ENCODE data around the gene TNFRSF25. TPM values are rescaled to one million over a fixed set of nuclear protein-coding genes. Genes with fewer than 3 reads are reported as not detected.
A peak's percentile ranks its signal among the peaks of the same experiment; 100 is the strongest.

TNFRSF25 gene
- total and polyA plus RNA-seq, 9 of the 15 experiments (the other 6 are each of a cell fraction or from before 2014, with no cell fraction given) = 0.24 to 0.49 TPM; not detected in 7

DNA sequence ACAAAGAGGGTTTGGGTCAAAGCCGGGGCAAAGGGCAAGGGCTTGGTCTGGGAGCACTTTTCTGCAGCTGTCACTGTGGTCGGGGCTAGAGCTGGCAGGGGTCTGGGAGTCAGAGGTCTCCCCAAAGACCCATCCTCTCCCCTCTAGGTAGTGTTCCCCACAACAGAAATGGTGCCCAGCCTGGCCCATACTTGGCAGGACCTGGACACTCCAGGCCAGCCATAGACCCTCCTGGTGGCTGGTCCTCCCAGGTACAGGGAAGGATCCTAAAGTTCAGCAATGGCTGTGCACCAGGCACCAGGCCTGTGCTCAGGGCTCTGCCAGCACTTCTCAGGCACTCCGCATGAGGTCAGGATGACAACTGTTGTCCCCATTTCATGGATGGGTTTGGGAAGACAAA is 30.4 kb downstream of the TNFRSF25 start:
- FAIRE-seq (no peak), ATAC-seq (no peak), DNase-seq (ENCODE audit: extremely low read depth in 1 of 4, low spot score in 3 of 4) (no peak)
- H2AFZ ChIP-seq (ENCODE audit: low read depth, low read length) = no peak overlapping the region
- no peaks in the 10 kb centered on the region for H3K9me1 ChIP-seq (ENCODE audit: control insufficient read depth, insufficient read depth, low read length)
- ChIA-PET POLR2A (no interaction called here), CTCF (ENCODE audit: low intra/inter-chr PET ratio) (no interaction called here)
- no peaks in the 10 kb centered on the region for H3K9me3 ChIP-seq (replicated peaks; ENCODE audit: control insufficient read depth, insufficient read depth, low read depth, low read length)
- BruUV-seq (replicated peaks) = no TSS peak
- no peaks in the 10 kb centered on the region for H3K36me3 ChIP-seq (ENCODE audit: control insufficient read depth, insufficient read depth, low read length)
- H3K27me3 ChIP-seq (ENCODE audit: control insufficient read depth in 2 of 2, insufficient read depth in 2 of 2, low read length in 2 of 2) = peaks cover 5 to 39% of the 10 kb centered on the region in 2 experiments; a peak in 4 of 5 replicates
- H3K79me2 ChIP-seq (ENCODE audit: control insufficient read depth, insufficient read depth, low read length) = no peaks in the 10 kb centered on the region
- peaks cover 0 to 25% of the 10 kb centered on the region in 2 experiments; a peak in 2 of 5 replicates for H3K4me1 ChIP-seq (replicated peaks in 1 of 2; ENCODE audit: control insufficient read depth in 2 of 2, insufficient read depth in 2 of 2, low read length in 2 of 2)
- H4K20me1 ChIP-seq (replicated peaks; ENCODE audit: control insufficient read depth, insufficient read depth, low read length) = peaks cover 20% of the 10 kb centered on the region
- WGBS (ENCODE audit: insufficient coverage, low coverage, missing lambda C conversion rate) = 9% methylated on average over 3 of the region's 3 CpGs
- in situ Hi-C loops (cut with MboI) = no loop called here
- intact Hi-C loops (cut with micrococcal nuclease) = loop anchor here (5.0 kb wide), 1 partner anchor 33 kb away; no protein-coding TSS in a partner anchor
- H3K9ac ChIP-seq (ENCODE audit: insufficient read depth in 1 of 2, low read depth in 2 of 2, low read length in 2 of 2) = no peak overlapping the region
- no peak overlapping the region for H3K4me3 ChIP-seq
- no peak overlapping the region for H3K4me2 ChIP-seq (ENCODE audit: insufficient read depth, low read length)
- no peak overlapping the region for H3K27ac ChIP-seq (ENCODE audit: extremely low read depth, low read depth, low read length)
- TF ChIP-seq, protein P1, sequence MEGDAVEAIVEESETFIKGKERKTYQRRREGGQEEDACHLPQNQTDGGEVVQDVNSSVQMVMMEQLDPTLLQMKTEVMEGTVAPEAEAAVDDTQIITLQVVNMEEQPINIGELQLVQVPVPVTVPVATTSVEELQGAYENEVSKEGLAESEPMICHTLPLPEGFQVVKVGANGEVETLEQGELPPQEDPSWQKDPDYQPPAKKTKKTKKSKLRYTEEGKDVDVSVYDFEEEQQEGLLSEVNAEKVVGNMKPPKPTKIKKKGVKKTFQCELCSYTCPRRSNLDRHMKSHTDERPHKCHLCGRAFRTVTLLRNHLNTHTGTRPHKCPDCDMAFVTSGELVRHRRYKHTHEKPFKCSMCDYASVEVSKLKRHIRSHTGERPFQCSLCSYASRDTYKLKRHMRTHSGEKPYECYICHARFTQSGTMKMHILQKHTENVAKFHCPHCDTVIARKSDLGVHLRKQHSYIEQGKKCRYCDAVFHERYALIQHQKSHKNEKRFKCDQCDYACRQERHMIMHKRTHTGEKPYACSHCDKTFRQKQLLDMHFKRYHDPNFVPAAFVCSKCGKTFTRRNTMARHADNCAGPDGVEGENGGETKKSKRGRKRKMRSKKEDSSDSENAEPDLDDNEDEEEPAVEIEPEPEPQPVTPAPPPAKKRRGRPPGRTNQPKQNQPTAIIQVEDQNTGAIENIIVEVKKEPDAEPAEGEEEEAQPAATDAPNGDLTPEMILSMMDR (IDR thresholded peaks at IDR 0.05 in 2 of 3, conservative IDR thresholded peaks at IDR 0.05 in 1 of 3; ENCODE audit: insufficient read depth in 2 of 3, low read depth in 1 of 3, low read length in 3 of 3) = 0 out of 6 replicates have a peak, but pooled peaks of 1 of the 3 experiments have one; percentile 14
- TF ChIP-seq CBX1 (IDR thresholded peaks at IDR 0.05; ENCODE audit: low read depth) = no peak
- TF ChIP-seq, protein P2, sequence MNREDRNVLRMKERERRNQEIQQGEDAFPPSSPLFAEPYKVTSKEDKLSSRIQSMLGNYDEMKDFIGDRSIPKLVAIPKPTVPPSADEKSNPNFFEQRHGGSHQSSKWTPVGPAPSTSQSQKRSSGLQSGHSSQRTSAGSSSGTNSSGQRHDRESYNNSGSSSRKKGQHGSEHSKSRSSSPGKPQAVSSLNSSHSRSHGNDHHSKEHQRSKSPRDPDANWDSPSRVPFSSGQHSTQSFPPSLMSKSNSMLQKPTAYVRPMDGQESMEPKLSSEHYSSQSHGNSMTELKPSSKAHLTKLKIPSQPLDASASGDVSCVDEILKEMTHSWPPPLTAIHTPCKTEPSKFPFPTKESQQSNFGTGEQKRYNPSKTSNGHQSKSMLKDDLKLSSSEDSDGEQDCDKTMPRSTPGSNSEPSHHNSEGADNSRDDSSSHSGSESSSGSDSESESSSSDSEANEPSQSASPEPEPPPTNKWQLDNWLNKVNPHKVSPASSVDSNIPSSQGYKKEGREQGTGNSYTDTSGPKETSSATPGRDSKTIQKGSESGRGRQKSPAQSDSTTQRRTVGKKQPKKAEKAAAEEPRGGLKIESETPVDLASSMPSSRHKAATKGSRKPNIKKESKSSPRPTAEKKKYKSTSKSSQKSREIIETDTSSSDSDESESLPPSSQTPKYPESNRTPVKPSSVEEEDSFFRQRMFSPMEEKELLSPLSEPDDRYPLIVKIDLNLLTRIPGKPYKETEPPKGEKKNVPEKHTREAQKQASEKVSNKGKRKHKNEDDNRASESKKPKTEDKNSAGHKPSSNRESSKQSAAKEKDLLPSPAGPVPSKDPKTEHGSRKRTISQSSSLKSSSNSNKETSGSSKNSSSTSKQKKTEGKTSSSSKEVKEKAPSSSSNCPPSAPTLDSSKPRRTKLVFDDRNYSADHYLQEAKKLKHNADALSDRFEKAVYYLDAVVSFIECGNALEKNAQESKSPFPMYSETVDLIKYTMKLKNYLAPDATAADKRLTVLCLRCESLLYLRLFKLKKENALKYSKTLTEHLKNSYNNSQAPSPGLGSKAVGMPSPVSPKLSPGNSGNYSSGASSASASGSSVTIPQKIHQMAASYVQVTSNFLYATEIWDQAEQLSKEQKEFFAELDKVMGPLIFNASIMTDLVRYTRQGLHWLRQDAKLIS (CRISPR knock-in tag; IDR thresholded peaks at IDR 0.05) = no peak
- TF ChIP-seq, protein P3, sequence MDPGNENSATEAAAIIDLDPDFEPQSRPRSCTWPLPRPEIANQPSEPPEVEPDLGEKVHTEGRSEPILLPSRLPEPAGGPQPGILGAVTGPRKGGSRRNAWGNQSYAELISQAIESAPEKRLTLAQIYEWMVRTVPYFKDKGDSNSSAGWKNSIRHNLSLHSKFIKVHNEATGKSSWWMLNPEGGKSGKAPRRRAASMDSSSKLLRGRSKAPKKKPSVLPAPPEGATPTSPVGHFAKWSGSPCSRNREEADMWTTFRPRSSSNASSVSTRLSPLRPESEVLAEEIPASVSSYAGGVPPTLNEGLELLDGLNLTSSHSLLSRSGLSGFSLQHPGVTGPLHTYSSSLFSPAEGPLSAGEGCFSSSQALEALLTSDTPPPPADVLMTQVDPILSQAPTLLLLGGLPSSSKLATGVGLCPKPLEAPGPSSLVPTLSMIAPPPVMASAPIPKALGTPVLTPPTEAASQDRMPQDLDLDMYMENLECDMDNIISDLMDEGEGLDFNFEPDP (CRISPR knock-in tag; IDR thresholded peaks at IDR 0.05) = no peak
